Adrenal gland (tissue), 5 donors: ENCODE data around the gene MFAP3.

Experiments used
- POLR2A ChIP-seq, 2 donors: fragments of 450-650 bp; IDR thresholded peaks; one replicate each; pipeline ENCODE4 v1.6.1; 2017; ENCODE audit warnings: antibody characterized with exemption in 2 of 2, mild to moderate bottlenecking in 2 of 2, moderate library complexity in 1 of 2
- TF ChIP-seq, protein P1 (sequence below), 6 experiments: fragments of 450-650 bp in 4 of 6; fragments of 200-600 bp in 2 of 6; sonication (generic) in 1 of 6; IDR thresholded peaks; 1 replicate in 5 of 6; 2 replicates in 1 of 6; pipeline versions ENCODE4 v1.5.1 to v1.8.0; 2016 to 2021; ENCODE audit warnings: antibody characterized with exemption in 6 of 6, mild to moderate bottlenecking in 2 of 6, moderate library complexity in 1 of 6
- donor health status: DM: no; HTN: no; CAD: no.

DNA sequence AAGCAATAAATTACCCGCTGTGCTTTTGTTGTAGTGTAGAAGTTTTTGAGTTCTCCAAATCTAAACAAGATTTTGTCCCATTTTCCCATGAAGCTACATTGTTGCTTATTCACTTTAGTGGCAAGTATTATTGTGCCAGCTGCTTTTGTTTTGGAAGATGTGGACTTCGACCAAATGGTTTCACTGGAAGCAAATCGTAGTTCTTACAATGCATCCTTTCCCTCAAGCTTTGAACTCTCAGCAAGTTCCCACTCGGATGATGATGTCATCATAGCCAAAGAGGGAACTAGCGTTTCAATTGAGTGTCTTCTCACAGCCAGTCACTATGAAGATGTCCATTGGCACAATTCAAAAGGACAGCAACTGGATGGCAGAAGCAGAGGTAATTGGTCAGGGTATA, 10.9 kb downstream of the MFAP3 start:
- TF ChIP-seq, protein P1, sequence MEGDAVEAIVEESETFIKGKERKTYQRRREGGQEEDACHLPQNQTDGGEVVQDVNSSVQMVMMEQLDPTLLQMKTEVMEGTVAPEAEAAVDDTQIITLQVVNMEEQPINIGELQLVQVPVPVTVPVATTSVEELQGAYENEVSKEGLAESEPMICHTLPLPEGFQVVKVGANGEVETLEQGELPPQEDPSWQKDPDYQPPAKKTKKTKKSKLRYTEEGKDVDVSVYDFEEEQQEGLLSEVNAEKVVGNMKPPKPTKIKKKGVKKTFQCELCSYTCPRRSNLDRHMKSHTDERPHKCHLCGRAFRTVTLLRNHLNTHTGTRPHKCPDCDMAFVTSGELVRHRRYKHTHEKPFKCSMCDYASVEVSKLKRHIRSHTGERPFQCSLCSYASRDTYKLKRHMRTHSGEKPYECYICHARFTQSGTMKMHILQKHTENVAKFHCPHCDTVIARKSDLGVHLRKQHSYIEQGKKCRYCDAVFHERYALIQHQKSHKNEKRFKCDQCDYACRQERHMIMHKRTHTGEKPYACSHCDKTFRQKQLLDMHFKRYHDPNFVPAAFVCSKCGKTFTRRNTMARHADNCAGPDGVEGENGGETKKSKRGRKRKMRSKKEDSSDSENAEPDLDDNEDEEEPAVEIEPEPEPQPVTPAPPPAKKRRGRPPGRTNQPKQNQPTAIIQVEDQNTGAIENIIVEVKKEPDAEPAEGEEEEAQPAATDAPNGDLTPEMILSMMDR (IDR thresholded peaks at IDR 0.05) = no peak
- TF ChIP-seq POLR2A (IDR thresholded peaks at IDR 0.05) = no peak
